Skeletal muscle satellite cell (primary cell): Measurements from ENCODE around the gene ECM1.

Source experiments
- H3K27me3 ChIP-seq: 2 replicates; pipeline ENCODE4 v1.7.0; 2013; ENCODE audit warnings: low read length; ENCODE audit not compliant: control insufficient read depth, insufficient read depth
- H3K36me3 ChIP-seq: 2 replicates; pipeline ENCODE4 v1.7.0; 2013; ENCODE audit warnings: mild to moderate bottlenecking, control low read depth, low read length; ENCODE audit not compliant: insufficient read depth
- H3K4me1 ChIP-seq: 2 replicates; pipeline ENCODE4 v1.7.0; 2013; ENCODE audit warnings: low read length; ENCODE audit not compliant: control insufficient read depth, insufficient read depth
- H3K4me2 ChIP-seq: 2 replicates; pipeline ENCODE4 v1.7.0; 2013; ENCODE audit warnings: mild to moderate bottlenecking, low read length
- H3K4me3 ChIP-seq: 2 replicates; pipeline ENCODE4 v1.7.0; 2013; ENCODE audit warnings: low read length
- H3K9ac ChIP-seq: 2 replicates; pipeline ENCODE4 v1.7.0; 2013; ENCODE audit warnings: mild to moderate bottlenecking, low read depth, low read length, moderate library complexity
- H3K9me3 ChIP-seq: replicated peaks from 2 replicates; pipeline ENCODE4 v1.7.0; 2013; ENCODE audit warnings: mild to moderate bottlenecking, control low read depth, low read length

The ECM1 gene

GRCh38 chr1:150548324-150548631 lies 40.4 kb downstream of the ECM1 start:
- Histone ChIP-seq H3K9ac (peak overlapping the region; percentile 80), H3K36me3 (no peaks in the 10 kb centered on the region), H3K9me3 (no peaks in the 10 kb centered on the region), H3K4me2 (peak overlapping the region; percentile 94), H3K4me3 (peak overlapping the region; percentile 72), H3K27me3 (no peaks in the 10 kb centered on the region), H3K4me1 (peaks cover 56% of the 10 kb centered on the region)

- Histone ChIP-seq H3K9ac (peak within 1 kb of the TSS; percentile 80), H3K4me1 (peaks cover 56% of the 10 kb centered on the region), H3K27me3 (no peaks in the 10 kb centered on the region), H3K4me2 (peak within 1 kb of the TSS; percentile 94), H3K36me3 (no peaks in the 10 kb centered on the region), H3K4me3 (peak within 1 kb of the TSS; percentile 72), H3K9me3 (no peaks in the 10 kb centered on the region)
Observed at GRCh38 chr1:150548632-150549495, 41.0 kb downstream of the ECM1 start, which contains the start of gene ADAMTSL4. Gene ADAMTSL4, plus strand, starts transcription at chr1:150549408. Its CDS starts 2,881 bp downstream, at chr1:150552289.

GRCh38 chr1:150549496-150550221 lies 41.8 kb downstream of the ECM1 start:
- Histone ChIP-seq H3K9ac (peak overlapping the region; percentile 59), H3K9me3 (no peaks in the 10 kb centered on the region), H3K4me1 (peaks cover 50% of the 10 kb centered on the region), H3K4me2 (peak overlapping the region; percentile 94), H3K27me3 (no peaks in the 10 kb centered on the region), H3K4me3 (peak overlapping the region; percentile 72), H3K36me3 (no peaks in the 10 kb centered on the region)

GRCh38 chr1:150550222-150551050 lies 42.5 kb downstream of the ECM1 start:
- Histone ChIP-seq H3K4me2 (peak overlapping the region; percentile 94), H3K4me1 (peaks cover 50% of the 10 kb centered on the region), H3K9me3 (no peaks in the 10 kb centered on the region), H3K9ac (peak overlapping the region; percentile 13), H3K27me3 (no peaks in the 10 kb centered on the region), H3K4me3 (peak overlapping the region; percentile 72), H3K36me3 (peaks cover 2% of the 10 kb centered on the region)

GRCh38 chr1:150551051-150551783 lies 43.3 kb downstream of the ECM1 start:
- peaks cover 3% of the 10 kb centered on the region for H3K36me3 ChIP-seq
- no peaks in the 10 kb centered on the region for H3K27me3 ChIP-seq
- peak overlapping the region; percentile 94 for H3K4me2 ChIP-seq
- H3K4me1 ChIP-seq, result peaks cover 50% of the 10 kb centered on the region
- no peaks in the 10 kb centered on the region for H3K9me3 ChIP-seq
- H3K9ac ChIP-seq, result peak overlapping the region; percentile 13
- no peak overlapping the region for H3K4me3 ChIP-seq

- no peak overlapping the region for H3K4me3 ChIP-seq
- H3K9me3 ChIP-seq, result no peaks in the 10 kb centered on the region
- H3K4me2 ChIP-seq, result peak overlapping the region; percentile 60
- peaks cover 3% of the 10 kb centered on the region for H3K36me3 ChIP-seq
- no peaks in the 10 kb centered on the region for H3K27me3 ChIP-seq
- no peak overlapping the region for H3K9ac ChIP-seq
- H3K4me1 ChIP-seq, result peaks cover 50% of the 10 kb centered on the region
Observed at GRCh38 chr1:150551784-150552127, 43.8 kb downstream of the ECM1 start.

- no peak overlapping the region for H3K4me3 ChIP-seq
- no peaks in the 10 kb centered on the region for H3K9me3 ChIP-seq
- peak overlapping the region; percentile 66 for H3K9ac ChIP-seq
- H3K36me3 ChIP-seq, result peaks cover 3% of the 10 kb centered on the region
- no peaks in the 10 kb centered on the region for H3K27me3 ChIP-seq
- peaks cover 50% of the 10 kb centered on the region for H3K4me1 ChIP-seq
- peak overlapping the region; percentile 60 for H3K4me2 ChIP-seq
Observed at GRCh38 chr1:150552128-150552910, 44.4 kb downstream of the ECM1 start.

GRCh38 chr1:150552911-150553289 lies 45.0 kb downstream of the ECM1 start:
- Histone ChIP-seq H3K4me2 (peak overlapping the region; percentile 60), H3K4me3 (no peak overlapping the region), H3K36me3 (peaks cover 3% of the 10 kb centered on the region), H3K9ac (peak overlapping the region; percentile 66), H3K4me1 (peaks cover 50% of the 10 kb centered on the region), H3K9me3 (no peaks in the 10 kb centered on the region), H3K27me3 (no peaks in the 10 kb centered on the region)

GRCh38 chr1:150553392-150554085 lies 45.6 kb downstream of the ECM1 start:
- H3K9me3 ChIP-seq, result no peaks in the 10 kb centered on the region
- no peaks in the 10 kb centered on the region for H3K27me3 ChIP-seq
- no peak overlapping the region for H3K4me3 ChIP-seq
- H3K9ac ChIP-seq, result no peak overlapping the region
- no peak overlapping the region for H3K4me2 ChIP-seq
- H3K4me1 ChIP-seq, result peaks cover 46% of the 10 kb centered on the region
- peaks cover 3% of the 10 kb centered on the region for H3K36me3 ChIP-seq

GRCh38 chr1:150554086-150554452 lies 46.2 kb downstream of the ECM1 start:
- H3K36me3 ChIP-seq, result peaks cover 3% of the 10 kb centered on the region
- no peaks in the 10 kb centered on the region for H3K9me3 ChIP-seq
- H3K4me2 ChIP-seq, result no peak overlapping the region
- peaks cover 43% of the 10 kb centered on the region for H3K4me1 ChIP-seq
- H3K4me3 ChIP-seq, result no peak overlapping the region
- no peaks in the 10 kb centered on the region for H3K27me3 ChIP-seq
- no peak overlapping the region for H3K9ac ChIP-seq
